HL-60 (cell line): ENCODE results near the gene ZCCHC2.

Source experiments
- GABPA ChIP-seq: IDR thresholded peaks from 2 replicates; pipeline ENCODE4 v1.6.1; 2012; ENCODE audit warnings: low read depth
- POLR2AphosphoS5 ChIP-seq: IDR thresholded peaks from 2 replicates; pipeline ENCODE4 v1.6.1; 2012; ENCODE audit warnings: low read depth
- SPI1 ChIP-seq: IDR thresholded peaks from 2 replicates; pipeline ENCODE4 v1.6.1; 2012; ENCODE audit warnings: low read depth, mild to moderate bottlenecking, borderline replicate concordance
- TF ChIP-seq, protein P1 (sequence below): IDR thresholded peaks from one replicate; pipeline ENCODE4 v1.5.1; 2011; ENCODE audit warnings: low read length, control low read depth, inconsistent platforms; ENCODE audit not compliant: insufficient read depth
- TF ChIP-seq, protein P2 (sequence below): IDR thresholded peaks from 2 replicates; pipeline ENCODE4 v1.6.1; 2012; ENCODE audit warnings: low read depth; ENCODE audit not compliant: insufficient replicate concordance

DNA sequence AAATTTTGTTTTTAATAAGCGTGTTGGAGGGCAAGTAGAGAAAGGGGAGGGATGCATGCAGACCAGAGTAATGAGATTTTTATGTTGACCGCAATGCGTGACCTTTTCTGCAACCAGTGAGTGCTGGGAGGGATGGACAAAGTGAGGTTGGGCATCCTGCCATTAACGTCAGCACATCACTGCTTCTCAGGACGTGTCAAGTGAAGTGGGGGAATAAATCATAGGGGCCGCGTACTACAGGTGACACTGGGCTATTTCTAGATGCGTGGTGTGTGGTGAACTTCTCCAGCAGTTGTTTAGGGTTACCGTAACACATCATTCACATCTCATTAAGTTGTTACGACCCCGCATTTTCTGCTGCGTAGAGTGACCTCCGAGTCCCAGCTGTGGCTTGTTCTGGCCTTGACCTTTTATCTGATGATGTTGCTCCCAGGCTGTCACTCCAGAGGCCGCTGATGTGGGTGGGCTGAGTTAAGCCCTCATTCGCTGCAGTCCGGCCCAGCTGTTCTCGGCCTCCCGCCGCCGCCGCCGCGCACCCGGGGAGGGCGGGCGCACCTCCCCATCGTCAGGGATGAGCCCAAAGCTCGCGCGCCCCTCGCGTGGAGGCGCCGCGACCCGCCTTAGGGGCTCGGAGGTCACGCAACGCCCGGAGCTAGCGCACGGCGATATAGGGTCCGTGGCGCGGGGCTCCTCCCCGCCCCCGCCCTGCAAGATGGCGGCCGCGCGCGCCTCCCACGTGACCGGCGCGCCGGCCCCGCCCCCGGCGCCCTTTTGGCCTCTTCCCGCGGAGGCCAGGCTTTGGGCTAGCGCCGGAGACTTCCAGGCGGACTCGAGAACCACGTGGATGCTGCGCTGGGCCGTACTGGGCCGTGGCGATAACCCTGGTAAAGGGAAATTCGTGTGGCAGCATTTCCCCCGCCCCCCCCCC lies 3.5 kb downstream of the ZCCHC2 start:
- TF ChIP-seq POLR2AphosphoS5 (peak; percentile 79), SPI1 (no peak), GABPA (no peak)
- TF ChIP-seq, protein P1, sequence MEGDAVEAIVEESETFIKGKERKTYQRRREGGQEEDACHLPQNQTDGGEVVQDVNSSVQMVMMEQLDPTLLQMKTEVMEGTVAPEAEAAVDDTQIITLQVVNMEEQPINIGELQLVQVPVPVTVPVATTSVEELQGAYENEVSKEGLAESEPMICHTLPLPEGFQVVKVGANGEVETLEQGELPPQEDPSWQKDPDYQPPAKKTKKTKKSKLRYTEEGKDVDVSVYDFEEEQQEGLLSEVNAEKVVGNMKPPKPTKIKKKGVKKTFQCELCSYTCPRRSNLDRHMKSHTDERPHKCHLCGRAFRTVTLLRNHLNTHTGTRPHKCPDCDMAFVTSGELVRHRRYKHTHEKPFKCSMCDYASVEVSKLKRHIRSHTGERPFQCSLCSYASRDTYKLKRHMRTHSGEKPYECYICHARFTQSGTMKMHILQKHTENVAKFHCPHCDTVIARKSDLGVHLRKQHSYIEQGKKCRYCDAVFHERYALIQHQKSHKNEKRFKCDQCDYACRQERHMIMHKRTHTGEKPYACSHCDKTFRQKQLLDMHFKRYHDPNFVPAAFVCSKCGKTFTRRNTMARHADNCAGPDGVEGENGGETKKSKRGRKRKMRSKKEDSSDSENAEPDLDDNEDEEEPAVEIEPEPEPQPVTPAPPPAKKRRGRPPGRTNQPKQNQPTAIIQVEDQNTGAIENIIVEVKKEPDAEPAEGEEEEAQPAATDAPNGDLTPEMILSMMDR, result no peak
- TF ChIP-seq, protein P2, sequence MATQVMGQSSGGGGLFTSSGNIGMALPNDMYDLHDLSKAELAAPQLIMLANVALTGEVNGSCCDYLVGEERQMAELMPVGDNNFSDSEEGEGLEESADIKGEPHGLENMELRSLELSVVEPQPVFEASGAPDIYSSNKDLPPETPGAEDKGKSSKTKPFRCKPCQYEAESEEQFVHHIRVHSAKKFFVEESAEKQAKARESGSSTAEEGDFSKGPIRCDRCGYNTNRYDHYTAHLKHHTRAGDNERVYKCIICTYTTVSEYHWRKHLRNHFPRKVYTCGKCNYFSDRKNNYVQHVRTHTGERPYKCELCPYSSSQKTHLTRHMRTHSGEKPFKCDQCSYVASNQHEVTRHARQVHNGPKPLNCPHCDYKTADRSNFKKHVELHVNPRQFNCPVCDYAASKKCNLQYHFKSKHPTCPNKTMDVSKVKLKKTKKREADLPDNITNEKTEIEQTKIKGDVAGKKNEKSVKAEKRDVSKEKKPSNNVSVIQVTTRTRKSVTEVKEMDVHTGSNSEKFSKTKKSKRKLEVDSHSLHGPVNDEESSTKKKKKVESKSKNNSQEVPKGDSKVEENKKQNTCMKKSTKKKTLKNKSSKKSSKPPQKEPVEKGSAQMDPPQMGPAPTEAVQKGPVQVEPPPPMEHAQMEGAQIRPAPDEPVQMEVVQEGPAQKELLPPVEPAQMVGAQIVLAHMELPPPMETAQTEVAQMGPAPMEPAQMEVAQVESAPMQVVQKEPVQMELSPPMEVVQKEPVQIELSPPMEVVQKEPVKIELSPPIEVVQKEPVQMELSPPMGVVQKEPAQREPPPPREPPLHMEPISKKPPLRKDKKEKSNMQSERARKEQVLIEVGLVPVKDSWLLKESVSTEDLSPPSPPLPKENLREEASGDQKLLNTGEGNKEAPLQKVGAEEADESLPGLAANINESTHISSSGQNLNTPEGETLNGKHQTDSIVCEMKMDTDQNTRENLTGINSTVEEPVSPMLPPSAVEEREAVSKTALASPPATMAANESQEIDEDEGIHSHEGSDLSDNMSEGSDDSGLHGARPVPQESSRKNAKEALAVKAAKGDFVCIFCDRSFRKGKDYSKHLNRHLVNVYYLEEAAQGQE, result no peak
